H9 (cell line): Measurements from ENCODE around the gene PSMB3. TPM values are rescaled to one million over a fixed set of nuclear protein-coding genes. Genes with fewer than 3 reads are reported as not detected.

ENCODE experiments used
- DNase-seq: peaks from one replicate; pipeline ENCODE4 v3.0.0-alpha.2; 2017
- H2AFZ ChIP-seq: one replicate; pipeline ENCODE4 v1.6.1; 2013; ENCODE audit warnings: mild to moderate bottlenecking, low read length, control low read depth, moderate library complexity
- H2AK5ac ChIP-seq: 2 replicates; pipeline ENCODE4 v1.6.1; 2013; ENCODE audit warnings: low read length, control low read depth, mixed read lengths; ENCODE audit not compliant: insufficient read length
- H2BK120ac ChIP-seq: one replicate; pipeline ENCODE4 v1.6.1; 2013; ENCODE audit warnings: low read depth, mild to moderate bottlenecking, low read length, control low read depth, inconsistent platforms; ENCODE audit not compliant: poor library complexity, severe bottlenecking
- H2BK12ac ChIP-seq: 2 replicates; pipeline ENCODE4 v1.6.1; 2013; ENCODE audit warnings: low read length, control low read depth, mixed read lengths, low read depth; ENCODE audit not compliant: insufficient read length
- H2BK15ac ChIP-seq: 2 replicates; pipeline ENCODE4 v1.6.1; 2013; ENCODE audit warnings: low read depth, low read length, control low read depth
- H2BK20ac ChIP-seq: one replicate; pipeline ENCODE4 v1.6.1; 2013; ENCODE audit warnings: low read depth, mild to moderate bottlenecking, low read length, control low read depth, inconsistent platforms; ENCODE audit not compliant: poor library complexity, severe bottlenecking
- H2BK5ac ChIP-seq: 2 replicates; pipeline ENCODE4 v1.6.1; 2013; ENCODE audit warnings: low read length, control low read depth, mixed read lengths; ENCODE audit not compliant: insufficient read length
- H3K14ac ChIP-seq: 2 replicates; pipeline ENCODE4 v1.6.1; 2013; ENCODE audit warnings: low read length, control low read depth; ENCODE audit not compliant: insufficient read depth
- H3K18ac ChIP-seq: 2 replicates; pipeline ENCODE4 v1.6.1; 2013; ENCODE audit warnings: low read depth, mild to moderate bottlenecking, mixed read lengths, low read length, control low read depth; ENCODE audit not compliant: insufficient read length
- H3K23ac ChIP-seq: 2 replicates; pipeline ENCODE4 v1.6.1; 2013; ENCODE audit warnings: low read length, control low read depth, mixed read lengths, low read depth; ENCODE audit not compliant: insufficient read length
- H3K23me2 ChIP-seq: 2 replicates; pipeline ENCODE4 v1.6.1; 2013; ENCODE audit warnings: low read depth, mild to moderate bottlenecking, mixed read lengths, low read length, control low read depth; ENCODE audit not compliant: insufficient read length, poor library complexity, severe bottlenecking
- H3K27ac ChIP-seq: 2 replicates; pipeline ENCODE4 v1.5.1; 2013; ENCODE audit warnings: low read length, control low read depth, mixed read lengths, low read depth; ENCODE audit not compliant: insufficient read length
- H3K27me3 ChIP-seq: 2 replicates; pipeline ENCODE4 v1.6.1; 2013; ENCODE audit warnings: low read length, control low read depth, inconsistent platforms; ENCODE audit not compliant: insufficient read depth
- H3K4ac ChIP-seq: 2 replicates; pipeline ENCODE4 v1.6.1; 2013; ENCODE audit warnings: low read depth, mild to moderate bottlenecking, control low read depth, inconsistent platforms, low read length, moderate library complexity
- H3K4me1 ChIP-seq: 2 replicates; pipeline ENCODE4 v1.6.1; 2013; ENCODE audit warnings: low read length, control low read depth, inconsistent platforms; ENCODE audit not compliant: insufficient read depth
- H3K4me2 ChIP-seq: 2 replicates; pipeline ENCODE4 v1.6.1; 2013; ENCODE audit warnings: low read length, control low read depth, mixed read lengths; ENCODE audit not compliant: insufficient read length, insufficient read depth
- H3K56ac ChIP-seq: 2 replicates; pipeline ENCODE4 v1.6.1; 2013; ENCODE audit warnings: low read depth, mild to moderate bottlenecking, mixed read lengths, low read length, control low read depth; ENCODE audit not compliant: insufficient read length
- H3K79me1 ChIP-seq: 2 replicates; pipeline ENCODE4 v1.6.1; 2013; ENCODE audit warnings: low read depth, mild to moderate bottlenecking, moderate library complexity, low read length, control low read depth, inconsistent platforms; ENCODE audit not compliant: insufficient read depth, poor library complexity, severe bottlenecking
- H3K79me2 ChIP-seq: 2 replicates; pipeline ENCODE4 v1.6.1; 2013; ENCODE audit warnings: low read length, control low read depth, inconsistent platforms; ENCODE audit not compliant: insufficient read depth
- H3K9ac ChIP-seq: 2 replicates; pipeline ENCODE4 v1.6.1; 2013; ENCODE audit warnings: low read length, control low read depth, mixed read lengths; ENCODE audit not compliant: insufficient read length; ENCODE audit errors: extremely low read depth
- H3K9me3 ChIP-seq: one replicate; pipeline ENCODE4 v1.6.1; 2013; ENCODE audit warnings: low read depth, low read length, inconsistent platforms; ENCODE audit not compliant: control insufficient read depth
- H3T11ph ChIP-seq: one replicate; pipeline ENCODE4 v1.6.1; 2013; ENCODE audit warnings: mild to moderate bottlenecking, low read length, control low read depth, inconsistent platforms
- H4K20me1 ChIP-seq: one replicate; pipeline ENCODE4 v1.6.1; 2013; ENCODE audit not compliant: control insufficient read depth, insufficient read length, insufficient read depth
- H4K5ac ChIP-seq: 2 replicates; pipeline ENCODE4 v1.6.1; 2013; ENCODE audit warnings: low read depth, mild to moderate bottlenecking, mixed read lengths, low read length, control low read depth; ENCODE audit not compliant: insufficient read length
- H4K8ac ChIP-seq: replicated peaks from 2 replicates; pipeline ENCODE4 v1.6.1; 2013; ENCODE audit warnings: low read length, control low read depth, mixed read lengths, low read depth; ENCODE audit not compliant: insufficient read length
- H4K91ac ChIP-seq: 2 replicates; pipeline ENCODE4 v1.6.1; 2013; ENCODE audit warnings: low read depth, mild to moderate bottlenecking, moderate library complexity, mixed read lengths, low read length, control low read depth; ENCODE audit not compliant: insufficient read length
- H3K27ac Mint-ChIP-seq, 3 experiments: 2 replicates in 2 of 3; 3 replicates in 1 of 3; pipeline ENCODE4 v1.8.0; 2020 to 2021; ENCODE audit warnings: mixed read lengths in 3 of 3, mild to moderate bottlenecking in 1 of 3, moderate library complexity in 1 of 3
- H3K27me3 Mint-ChIP-seq: 2 replicates; pipeline ENCODE4 v1.8.0; 2021; ENCODE audit warnings: low read depth, mild to moderate bottlenecking, moderate library complexity, mixed read lengths
- H3K36me3 Mint-ChIP-seq, 3 experiments: 2 replicates in 2 of 3; 3 replicates in 1 of 3; pipeline ENCODE4 v1.8.0; 2020 to 2021; ENCODE audit warnings: low read depth in 3 of 3, mixed read lengths in 3 of 3; ENCODE audit not compliant: insufficient read depth in 1 of 3
- H3K4me1 Mint-ChIP-seq, 2 experiments: 2 replicates each; pipeline ENCODE4 v1.8.0; 2020; ENCODE audit warnings: mixed read lengths in 2 of 2
- H3K4me3 Mint-ChIP-seq, 2 experiments: 2 replicates in 1 of 2; 3 replicates in 1 of 2; pipeline ENCODE4 v1.8.0; 2020 to 2021; ENCODE audit warnings: mild to moderate bottlenecking in 2 of 2, mixed read lengths in 2 of 2, moderate library complexity in 1 of 2
- H3K9me3 Mint-ChIP-seq, 2 experiments: 2 replicates in 1 of 2; 3 replicates in 1 of 2; pipeline ENCODE4 v1.8.0; 2020; ENCODE audit warnings: mild to moderate bottlenecking in 2 of 2, mixed read lengths in 2 of 2, moderate library complexity in 1 of 2
- WGBS: extraction: QIAGEN DNeasy Blood & Tissue Kit; methylation state at CpG from one replicate; pipeline ENCODE4 v1.1.7; 2013; ENCODE audit warnings: missing lambda C conversion rate, low lambda C conversion rate, mixed read lengths; ENCODE audit not compliant: insufficient read length; ENCODE audit errors: extremely low coverage; 5-methylcytosine and 5-hydroxymethylcytosine counted together
- total RNA-seq: library from RNA; stranded (reverse); gene quantifications from 2 replicates; pipeline ENCODE4 v1.2.1, GENCODE V29; 2021
- TF ChIP-seq, protein P1 (sequence below): fragments of 200-600 bp; sonication (generic); conservative IDR thresholded peaks from 3 replicates; pipeline ENCODE4 v1.8.0; 2021; ENCODE audit warnings: antibody characterized with exemption, mild to moderate bottlenecking

Gene PSMB3
- total RNA-seq, 1 experiment from 2014 or later, result 242 TPM

DNA sequence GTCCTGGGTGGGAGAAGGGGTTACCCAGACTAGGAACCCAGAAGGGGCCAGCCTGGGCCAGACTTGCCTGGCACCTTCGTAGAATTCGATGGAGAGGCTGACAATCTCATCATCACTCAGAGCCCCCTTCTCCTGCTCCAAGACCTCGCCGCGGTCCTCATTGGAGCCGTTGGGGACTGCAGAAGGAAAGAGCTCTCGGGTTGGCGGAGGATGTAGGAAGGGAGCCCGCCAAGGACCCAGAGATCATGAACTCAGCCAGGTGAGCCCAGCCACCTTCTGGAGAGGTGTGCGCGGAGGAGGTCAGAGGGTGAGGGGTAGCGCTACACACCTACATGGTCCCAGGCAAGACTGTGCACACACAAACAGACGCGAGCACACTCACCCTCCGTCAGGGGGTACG is 13.9 kb upstream of the PSMB3 start:
- Histone ChIP-seq H3K79me2 (peaks cover 33% of the 10 kb centered on the region; the same call in 1 of the 2 replicates), H3K23me2 (peaks cover 4% of the 10 kb centered on the region), H3K9ac (no peak overlapping the region), H3K27ac (no peak overlapping the region), H2BK120ac (no peak overlapping the region), H2AK5ac (no peak overlapping the region), H3K14ac (no peak overlapping the region), H4K8ac (no peak overlapping the region), H4K5ac (no peak overlapping the region), H2BK20ac (no peak overlapping the region), H3K9me3 (no peaks in the 10 kb centered on the region), H3K56ac (no peak overlapping the region), H2BK12ac (no peak overlapping the region), H3K4ac (no peak overlapping the region), H3K79me1 (peaks cover 13% of the 10 kb centered on the region), H3T11ph (no peak overlapping the region), H2BK15ac (no peak overlapping the region), H4K20me1 (no peaks in the 10 kb centered on the region), H3K4me1 (no peaks in the 10 kb centered on the region; the same call in 1 of the 2 replicates), H4K91ac (no peak overlapping the region), H3K4me2 (no peak overlapping the region), H2BK5ac (no peak overlapping the region), H3K18ac (no peak overlapping the region), H3K23ac (no peak overlapping the region), H2AFZ (no peak overlapping the region), H3K27me3 (no peaks in the 10 kb centered on the region)
- no peaks in the 10 kb centered on the region; the same call in 1 of the 2 replicates for H3K27me3 Mint-ChIP-seq
- H3K27ac Mint-ChIP-seq, result no peak overlapping the region
- peaks cover 24 to 40% of the 10 kb centered on the region in 2 experiments for H3K4me1 Mint-ChIP-seq
- WGBS, result no CpG with 5 or more reads among the region's 16 CpGs
- no peak overlapping the region for H3K4me3 Mint-ChIP-seq
- H3K36me3 Mint-ChIP-seq, result peaks cover 31 to 63% (median 58%) of the 10 kb centered on the region in 3 experiments; a peak in 6 of 7 replicates
- no peak for DNase-seq
- no peaks in the 10 kb centered on the region; a peak in 1 of 5 replicates for H3K9me3 Mint-ChIP-seq
- TF ChIP-seq, protein P1, sequence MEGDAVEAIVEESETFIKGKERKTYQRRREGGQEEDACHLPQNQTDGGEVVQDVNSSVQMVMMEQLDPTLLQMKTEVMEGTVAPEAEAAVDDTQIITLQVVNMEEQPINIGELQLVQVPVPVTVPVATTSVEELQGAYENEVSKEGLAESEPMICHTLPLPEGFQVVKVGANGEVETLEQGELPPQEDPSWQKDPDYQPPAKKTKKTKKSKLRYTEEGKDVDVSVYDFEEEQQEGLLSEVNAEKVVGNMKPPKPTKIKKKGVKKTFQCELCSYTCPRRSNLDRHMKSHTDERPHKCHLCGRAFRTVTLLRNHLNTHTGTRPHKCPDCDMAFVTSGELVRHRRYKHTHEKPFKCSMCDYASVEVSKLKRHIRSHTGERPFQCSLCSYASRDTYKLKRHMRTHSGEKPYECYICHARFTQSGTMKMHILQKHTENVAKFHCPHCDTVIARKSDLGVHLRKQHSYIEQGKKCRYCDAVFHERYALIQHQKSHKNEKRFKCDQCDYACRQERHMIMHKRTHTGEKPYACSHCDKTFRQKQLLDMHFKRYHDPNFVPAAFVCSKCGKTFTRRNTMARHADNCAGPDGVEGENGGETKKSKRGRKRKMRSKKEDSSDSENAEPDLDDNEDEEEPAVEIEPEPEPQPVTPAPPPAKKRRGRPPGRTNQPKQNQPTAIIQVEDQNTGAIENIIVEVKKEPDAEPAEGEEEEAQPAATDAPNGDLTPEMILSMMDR, result no peak
